Lower leg skin (tissue), 3 donors: Measurements from ENCODE around the gene PAK2.

Experiments
- CTCF ChIP-seq, 3 donors: fragments of 450-650 bp; IDR thresholded peaks; one replicate each; pipeline ENCODE4 v1.5.1; 2016; ENCODE audit warnings: antibody characterized with exemption in 3 of 3, mild to moderate bottlenecking in 3 of 3, moderate library complexity in 2 of 3
- POLR2A ChIP-seq, 2 donors: fragments of 450-650 bp; IDR thresholded peaks; one replicate each; pipeline ENCODE4 v1.6.1; 2016 to 2017; ENCODE audit warnings: antibody characterized with exemption in 2 of 2, mild to moderate bottlenecking in 1 of 2, moderate library complexity in 1 of 2

DNA sequence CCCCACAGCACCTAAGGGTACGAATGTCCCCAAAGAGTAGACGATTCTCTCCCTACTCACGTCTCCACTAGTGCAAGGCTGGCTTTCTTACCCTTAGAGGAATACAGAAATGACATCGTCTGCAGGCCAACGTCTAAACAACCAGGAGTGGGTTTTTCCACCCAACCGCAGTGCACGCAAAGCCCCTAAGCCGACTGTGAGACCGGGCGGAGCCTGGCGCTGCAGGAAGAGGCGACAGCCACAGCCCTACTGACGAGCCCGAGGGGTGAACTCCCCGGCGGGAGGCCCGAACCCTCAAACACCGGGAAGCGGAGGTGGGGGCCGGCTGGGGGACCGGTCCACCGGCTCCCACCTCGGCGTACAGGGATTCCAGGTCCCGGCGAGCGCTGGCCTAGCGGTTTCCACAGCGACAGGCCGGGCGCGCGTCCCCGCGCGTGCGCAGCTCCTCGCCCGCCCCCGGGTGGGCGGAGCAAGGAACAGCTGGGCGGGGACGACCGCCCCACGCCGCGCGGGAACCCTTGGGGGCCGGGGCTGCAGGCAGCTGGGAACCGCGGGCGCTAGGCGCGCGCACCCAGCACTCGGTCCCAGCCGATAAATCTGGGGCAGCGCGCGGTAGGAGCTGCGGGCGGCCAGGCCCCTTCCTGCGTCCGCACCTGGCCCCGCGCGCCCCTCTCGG lies 27.7 kb upstream of the PAK2 start, which contains the start of the genes CEP19 and PIGX:
- TF ChIP-seq POLR2A (IDR thresholded peaks at IDR 0.05) (no peak), CTCF (IDR thresholded peaks at IDR 0.05) (no peak)
